OCI-LY7 (cell line): ENCODE results near the gene BTRC.

ENCODE experiments used
- CTCF ChIP-seq: fragments of 200-600 bp; sonication (generic); conservative IDR thresholded peaks from 2 replicates; pipeline ENCODE4 v1.5.1; 2014; ENCODE audit warnings: mild to moderate bottlenecking, antibody characterized with exemption, low read length, moderate library complexity, mixed read lengths
- EZH2phosphoT487 ChIP-seq: fragments of 200-600 bp; sonication (generic); IDR thresholded peaks from 2 replicates; pipeline ENCODE4 v1.6.1; 2018; ENCODE audit warnings: low read depth, borderline replicate concordance, mild to moderate bottlenecking, mixed run types, antibody characterized with exemption, low read length, moderate library complexity, mixed read lengths

DNA sequence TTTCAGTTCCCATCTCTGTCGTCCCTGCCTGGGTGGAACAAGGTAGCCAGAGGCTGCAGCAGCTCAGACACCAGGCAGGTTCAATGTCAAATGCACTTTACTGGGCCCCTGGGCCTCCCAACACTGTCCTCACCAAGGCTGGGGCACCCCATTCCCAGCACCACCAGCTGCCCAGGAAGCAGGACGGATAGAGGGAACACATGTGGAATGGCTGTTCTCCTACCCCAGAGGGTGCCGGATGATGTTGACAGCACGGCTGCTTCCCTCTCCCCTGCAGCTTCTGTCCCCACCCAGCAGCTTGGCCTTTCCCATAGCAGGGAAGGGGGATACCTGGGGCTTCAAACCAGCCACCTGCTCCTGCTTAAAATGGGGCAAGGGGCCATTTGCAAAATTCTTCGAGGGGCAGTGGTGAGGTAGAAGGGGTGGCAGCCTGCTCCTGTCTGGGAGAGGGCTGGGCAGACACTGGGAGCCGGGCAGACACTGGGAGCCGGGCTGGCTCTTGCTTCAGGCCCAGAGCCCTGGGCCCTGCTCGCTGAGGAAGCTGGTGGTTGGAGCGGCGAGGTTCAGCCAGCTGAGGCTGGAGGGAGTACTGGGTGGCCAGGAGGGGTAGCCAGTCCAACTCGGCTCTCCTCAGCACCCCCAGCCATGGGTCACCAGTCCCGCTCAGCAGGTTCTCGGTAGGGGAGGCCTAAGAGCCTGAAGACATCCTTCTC, 225.0 kb downstream of the BTRC start:
- no peak for TF ChIP-seq CTCF
- no peak for TF ChIP-seq EZH2phosphoT487
